ENCODE results near the gene CALB2.

Gene CALB2

DNA sequence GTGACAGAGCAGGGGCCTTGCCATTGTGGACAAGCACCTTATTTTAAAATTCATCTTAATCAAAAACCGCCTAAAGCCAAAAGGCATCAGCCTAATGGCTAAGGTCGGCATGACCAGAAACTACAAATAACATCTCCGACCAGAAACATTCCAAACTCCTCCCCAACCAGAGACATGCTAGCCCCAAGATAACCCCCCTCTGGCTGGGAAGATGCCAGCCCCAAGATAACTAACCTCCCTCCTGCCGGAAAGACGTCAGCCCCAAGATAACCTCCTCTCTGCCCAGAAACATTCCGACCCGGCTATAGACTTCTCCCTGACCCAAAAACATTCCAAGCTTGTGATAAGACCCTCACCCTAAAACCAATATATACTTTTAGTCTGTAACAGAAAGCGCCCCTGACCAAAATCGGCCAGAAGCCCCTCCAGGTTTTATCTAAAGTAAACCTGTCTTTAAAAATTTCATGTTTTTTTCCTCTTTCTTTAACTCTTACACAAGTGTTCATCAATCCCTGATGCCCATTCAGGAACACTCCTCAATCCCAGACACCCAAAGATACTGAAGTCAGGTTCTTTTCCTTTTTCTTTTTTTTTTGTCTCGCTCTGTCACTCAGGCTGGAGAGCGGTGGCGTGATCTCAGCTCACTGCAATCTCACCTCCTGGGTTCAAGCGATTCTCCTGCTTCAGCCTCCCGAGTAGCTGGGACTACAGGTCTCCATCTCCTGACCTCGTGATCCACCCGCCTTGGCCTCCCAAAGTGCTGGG lies 50.7 kb downstream of the CALB2 start:
- TF ChIP-seq, protein P1, sequence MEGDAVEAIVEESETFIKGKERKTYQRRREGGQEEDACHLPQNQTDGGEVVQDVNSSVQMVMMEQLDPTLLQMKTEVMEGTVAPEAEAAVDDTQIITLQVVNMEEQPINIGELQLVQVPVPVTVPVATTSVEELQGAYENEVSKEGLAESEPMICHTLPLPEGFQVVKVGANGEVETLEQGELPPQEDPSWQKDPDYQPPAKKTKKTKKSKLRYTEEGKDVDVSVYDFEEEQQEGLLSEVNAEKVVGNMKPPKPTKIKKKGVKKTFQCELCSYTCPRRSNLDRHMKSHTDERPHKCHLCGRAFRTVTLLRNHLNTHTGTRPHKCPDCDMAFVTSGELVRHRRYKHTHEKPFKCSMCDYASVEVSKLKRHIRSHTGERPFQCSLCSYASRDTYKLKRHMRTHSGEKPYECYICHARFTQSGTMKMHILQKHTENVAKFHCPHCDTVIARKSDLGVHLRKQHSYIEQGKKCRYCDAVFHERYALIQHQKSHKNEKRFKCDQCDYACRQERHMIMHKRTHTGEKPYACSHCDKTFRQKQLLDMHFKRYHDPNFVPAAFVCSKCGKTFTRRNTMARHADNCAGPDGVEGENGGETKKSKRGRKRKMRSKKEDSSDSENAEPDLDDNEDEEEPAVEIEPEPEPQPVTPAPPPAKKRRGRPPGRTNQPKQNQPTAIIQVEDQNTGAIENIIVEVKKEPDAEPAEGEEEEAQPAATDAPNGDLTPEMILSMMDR (IDR thresholded peaks at IDR 0.05), result no peak

- TF ChIP-seq, protein P1 (IDR thresholded peaks at IDR 0.05), result no peak
These were observed 51.6 kb downstream of the CALB2 start for GRCh38 chr16:71410146-71410545.

- TF ChIP-seq, protein P1 (IDR thresholded peaks at IDR 0.05), result peak; percentile 82
These were observed 54.0 kb downstream of the CALB2 start for GRCh38 chr16:71412270-71413160.

- TF ChIP-seq, protein P1 (IDR thresholded peaks at IDR 0.05), result no peak
These were observed 54.8 kb downstream of the CALB2 start for GRCh38 chr16:71413341-71413740.

- TF ChIP-seq, protein P1 (IDR thresholded peaks at IDR 0.05), result no peak
These were observed 55.5 kb downstream of the CALB2 start for GRCh38 chr16:71414038-71414437.

- TF ChIP-seq, protein P1 (IDR thresholded peaks at IDR 0.05), result peak; percentile 33; the same call in 1 of the 2 replicates
These were observed 63.4 kb downstream of the CALB2 start for GRCh38 chr16:71421911-71422310.

- TF ChIP-seq, protein P1 (IDR thresholded peaks at IDR 0.05), result no peak
These were observed 64.5 kb downstream of the CALB2 start for GRCh38 chr16:71423016-71423415.
